ENCODE data around the gene NPIPB2.
"Not testable (repeated sequence)": the region's sequence is repeated elsewhere in the genome, so short reads cannot be mapped to it uniquely, and the experiment has no call there.

The NPIPB2 gene

DNA sequence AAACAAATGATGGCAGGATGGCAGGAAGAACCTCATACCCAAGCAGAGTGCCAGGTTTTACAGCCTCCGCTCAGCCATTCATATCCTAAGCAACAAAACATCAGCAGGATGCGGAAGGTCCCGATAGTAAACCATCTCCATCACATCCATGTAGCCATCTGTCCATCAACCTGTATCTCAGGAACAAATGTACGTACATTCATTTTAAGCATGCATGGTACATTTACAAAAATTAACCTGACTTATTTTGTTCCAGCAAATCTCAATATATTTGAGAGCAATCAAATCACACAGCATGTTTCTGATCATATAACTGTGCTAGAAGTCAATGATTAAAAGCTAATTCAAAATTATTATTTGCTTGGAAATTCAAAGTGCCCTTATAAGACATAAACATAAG lies at the start of gene NPIPB2:
TSS of gene NPIPB2 (minus strand) at position 101 of the 400 bp plus-strand sequence. CDS start at position 101, 0 bp downstream.
- not testable (repeated sequence) for DNase-seq (ENCODE audit: low read depth)

GRCh38 chr16:11990702-11991390 lies 49.0 kb upstream of the NPIPB2 start:
- DNase-seq (ENCODE audit: low read depth) = no peak

DNA sequence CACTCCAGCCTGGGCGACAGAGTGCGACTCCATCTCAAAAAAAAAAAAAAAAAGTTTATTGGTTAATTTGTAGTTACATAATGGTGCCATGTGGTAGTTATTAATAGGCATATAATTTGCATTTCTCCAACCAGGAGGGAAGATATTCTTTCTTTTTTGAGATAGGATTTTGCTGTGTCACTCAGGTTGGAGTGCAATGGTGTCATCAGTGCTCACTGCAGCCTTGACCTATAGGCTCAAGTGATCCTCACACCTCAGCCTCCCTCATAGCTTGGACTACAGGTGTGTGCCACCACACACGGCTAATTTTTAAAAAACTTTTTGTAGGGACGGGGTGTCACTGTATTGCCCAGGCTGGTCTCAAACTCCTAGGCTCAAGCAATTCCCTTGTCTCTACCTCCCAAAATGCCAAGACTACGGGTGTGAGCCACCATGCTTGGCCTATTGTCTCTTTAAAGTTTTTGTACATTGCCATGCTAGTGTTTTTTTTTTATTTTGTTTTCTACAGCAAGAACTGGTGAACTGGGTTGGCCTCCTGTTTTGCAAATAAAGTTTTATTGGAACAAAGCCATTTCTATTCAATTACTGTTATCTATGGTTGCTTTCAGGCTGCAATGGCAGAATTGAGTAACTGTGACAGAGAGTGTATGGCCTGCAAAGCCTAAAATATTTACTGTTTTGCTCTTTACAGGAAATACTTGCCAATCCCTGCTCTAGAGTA lies 46.6 kb upstream of the NPIPB2 start:
- DNase-seq (ENCODE audit: low read depth) = no peak

DNA sequence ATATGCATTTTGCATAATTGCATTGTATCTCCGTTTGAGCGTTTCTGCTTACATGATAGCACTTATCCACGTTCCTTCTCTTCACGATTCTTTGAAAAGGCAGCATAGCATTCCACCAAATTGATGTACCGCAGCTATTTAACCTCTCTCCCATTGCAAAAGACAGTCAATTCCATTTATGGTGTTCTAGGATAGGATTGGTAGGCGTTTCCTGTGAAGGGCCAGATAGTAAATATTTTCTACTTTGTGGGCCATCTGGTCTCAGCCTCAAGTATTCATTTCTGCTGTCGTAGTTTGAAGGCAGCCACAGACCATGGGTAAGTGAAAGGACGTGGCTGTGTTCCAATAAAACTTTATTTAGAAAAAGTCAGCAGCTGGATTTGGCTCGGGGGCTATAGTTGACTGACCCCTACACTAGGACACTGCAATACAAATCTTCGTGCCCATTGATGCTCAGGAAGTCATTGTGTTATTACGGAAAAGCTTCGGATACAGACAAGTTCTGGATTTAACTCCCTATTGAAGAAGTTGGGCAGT lies 44.7 kb upstream of the NPIPB2 start:
- no peak for DNase-seq (ENCODE audit: low read depth)

- no peak for DNase-seq (ENCODE audit: low read depth)
These were observed 43.4 kb upstream of the NPIPB2 start for GRCh38 chr16:11985250-11985649.

- no peak for DNase-seq (ENCODE audit: low read depth)
These were observed 38.4 kb upstream of the NPIPB2 start for GRCh38 chr16:11980136-11980844.

DNA sequence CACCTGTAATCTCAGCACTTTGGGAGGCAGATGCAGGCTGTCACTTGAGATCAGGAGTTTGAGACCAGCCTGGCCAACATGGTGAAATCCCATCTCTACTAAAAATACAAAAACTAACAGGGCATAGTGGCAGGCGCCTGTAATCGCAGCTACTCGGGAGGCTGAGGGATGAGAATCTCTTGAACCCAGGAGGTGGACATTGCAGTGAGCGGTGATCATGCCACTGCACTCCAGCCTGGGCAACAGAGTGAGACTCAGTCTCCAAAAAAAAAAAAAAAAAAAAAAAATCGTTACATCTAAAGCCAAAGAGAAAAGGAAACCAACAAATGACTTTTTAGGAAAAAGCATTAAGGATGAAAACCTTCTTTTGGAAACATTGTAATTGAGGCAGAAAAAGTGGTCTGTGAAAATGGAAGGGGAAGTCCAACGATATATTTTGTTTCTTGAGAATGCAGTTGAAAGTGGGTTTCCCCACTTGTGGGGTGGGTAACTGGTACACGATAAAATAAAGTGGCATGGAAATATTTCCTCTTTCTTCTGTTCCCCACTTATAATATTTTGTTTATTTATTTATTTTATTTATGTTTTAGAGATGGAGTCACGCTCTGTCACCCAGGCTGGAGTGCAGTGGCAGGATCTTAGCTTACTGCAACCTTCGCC lies 37.3 kb upstream of the NPIPB2 start:
- no peak for DNase-seq (ENCODE audit: low read depth)

DNA sequence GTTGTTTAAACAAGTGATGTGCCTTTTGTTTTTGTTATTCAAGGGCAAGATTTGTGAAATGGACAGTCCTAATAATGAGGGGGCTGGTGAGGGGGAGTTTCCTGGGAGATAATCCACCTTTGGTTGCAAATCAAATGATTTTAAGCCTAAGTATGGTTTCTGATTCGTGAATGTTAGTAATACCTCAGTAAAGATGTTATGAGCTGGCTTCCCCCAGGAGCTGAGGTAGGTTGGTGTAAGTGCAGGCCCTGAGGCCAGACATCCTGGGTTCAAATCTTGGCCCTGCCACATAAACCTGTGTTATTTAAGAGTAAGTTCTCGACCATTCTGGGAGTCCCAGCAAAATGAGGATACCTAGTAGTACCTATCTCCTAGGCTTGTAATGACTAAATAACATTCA lies 36.2 kb upstream of the NPIPB2 start:
- no peak for DNase-seq (ENCODE audit: low read depth)

- no peak for DNase-seq (ENCODE audit: low read depth)
These were observed 35.7 kb upstream of the NPIPB2 start for GRCh38 chr16:11977376-11978041.

GRCh38 chr16:11976850-11977375 lies 35.1 kb upstream of the NPIPB2 start:
- no peak for DNase-seq (ENCODE audit: low read depth)

DNA sequence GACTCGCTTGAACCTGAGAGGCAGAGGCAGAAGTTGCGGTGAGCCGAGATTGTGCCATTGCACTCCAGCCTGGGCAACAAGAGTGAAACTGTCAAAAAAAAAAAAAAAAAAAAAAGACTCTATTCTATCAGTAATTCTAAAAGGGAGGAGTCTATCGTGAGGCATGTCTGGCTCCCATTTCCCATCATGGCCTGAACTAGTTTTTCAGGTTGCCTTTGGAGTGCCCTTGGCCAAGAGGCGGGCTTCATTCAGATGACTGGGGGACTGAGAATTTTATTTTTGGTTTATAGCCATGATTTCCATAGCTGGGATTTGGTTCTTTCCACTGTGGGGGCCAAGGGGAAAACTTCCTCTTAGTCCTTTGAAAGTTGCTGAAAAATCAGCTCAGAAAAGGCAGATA lies 31.2 kb upstream of the NPIPB2 start:
- no peak for DNase-seq (ENCODE audit: low read depth)

GRCh38 chr16:11972128-11972527 lies 30.3 kb upstream of the NPIPB2 start:
- no peak for DNase-seq (ENCODE audit: low read depth)

DNA sequence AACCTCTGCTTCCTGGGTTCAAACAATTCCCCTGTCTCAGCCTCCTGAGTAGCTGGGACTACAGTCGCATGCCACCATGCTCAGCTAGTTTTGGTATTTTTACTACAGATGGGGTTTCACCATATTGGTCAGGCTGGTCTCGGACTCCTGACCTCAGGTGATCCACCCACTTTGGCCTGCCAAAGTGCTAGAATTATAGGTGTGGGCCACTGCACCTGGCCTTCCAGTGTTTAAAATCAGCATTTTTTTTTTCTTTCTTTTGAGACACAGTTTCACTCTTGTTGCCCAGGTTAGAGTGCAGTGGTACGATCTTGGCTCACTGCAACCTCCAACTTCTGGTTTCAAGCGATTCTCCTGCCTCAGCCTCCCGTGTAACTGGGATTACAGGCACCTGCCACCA lies 28.4 kb upstream of the NPIPB2 start:
- not testable (repeated sequence) for DNase-seq (ENCODE audit: low read depth)

DNA sequence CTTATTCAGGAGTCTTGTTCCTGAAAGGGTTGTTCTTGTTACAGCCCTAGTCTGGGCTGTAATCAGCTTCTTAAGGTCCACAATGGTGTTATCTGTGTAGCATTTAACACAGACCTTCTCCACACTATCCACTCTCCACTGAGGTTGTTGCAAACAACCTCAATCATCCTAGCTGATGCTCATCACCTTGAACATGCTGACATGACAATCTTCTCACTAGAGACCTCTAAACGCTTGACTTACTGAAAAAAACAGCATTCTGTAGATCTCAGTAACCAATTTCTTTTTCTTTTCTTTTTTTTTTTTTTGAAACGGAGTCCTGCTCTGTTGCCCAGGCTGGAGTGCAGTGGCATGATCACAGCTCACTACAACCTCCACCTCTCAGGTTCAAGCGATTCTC lies 26.7 kb upstream of the NPIPB2 start:
- no peak for DNase-seq (ENCODE audit: low read depth)

DNA sequence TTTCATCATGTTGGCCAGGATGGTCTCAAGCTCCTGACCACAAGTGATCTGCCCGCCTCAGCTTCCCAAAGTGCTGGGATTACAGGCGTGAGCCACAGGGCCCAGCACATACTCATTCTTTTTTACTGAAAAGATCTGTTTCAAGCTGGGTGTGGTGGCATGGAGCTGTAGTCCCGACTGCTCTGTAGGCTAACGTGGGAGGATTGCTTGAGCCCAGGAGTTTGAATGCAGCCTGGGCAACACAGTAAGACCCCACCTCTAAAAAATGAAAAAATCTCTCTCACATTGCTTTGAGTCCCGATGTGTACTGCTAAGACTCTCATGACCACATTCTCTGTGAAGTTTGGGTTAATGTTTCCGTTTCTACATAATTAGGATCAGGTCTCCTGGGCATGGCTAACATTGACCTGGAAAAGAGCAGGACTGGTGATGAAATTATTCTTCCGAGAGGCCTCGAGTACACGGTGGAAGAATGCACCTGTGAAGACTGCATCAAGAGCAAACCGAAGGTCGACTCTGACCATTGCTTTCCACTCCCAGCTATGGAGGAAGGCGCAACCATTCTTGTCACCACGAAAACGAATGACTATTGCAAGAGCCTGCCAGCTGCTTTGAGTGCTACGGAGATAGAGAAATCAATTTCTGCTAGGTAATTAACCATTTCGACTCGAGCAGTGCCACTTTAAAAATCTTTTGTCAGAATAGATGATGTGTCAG lies 25.5 kb upstream of the NPIPB2 start:
- no peak for DNase-seq (ENCODE audit: low read depth)

- DNase-seq (ENCODE audit: low read depth) = no peak
These were observed 24.3 kb upstream of the NPIPB2 start for GRCh38 chr16:11966173-11966572.

- DNase-seq (ENCODE audit: low read depth) = no peak
These were observed 23.1 kb upstream of the NPIPB2 start, which contains the start of gene TNFRSF17 for GRCh38 chr16:11964761-11965551. TNFRSF17 (plus strand) TSS chr16:11965210; CDS start chr16:11965325, 115 bp downstream.

- no peak for DNase-seq (ENCODE audit: low read depth)
These were observed 21.9 kb upstream of the NPIPB2 start for GRCh38 chr16:11963706-11964105.

DNA sequence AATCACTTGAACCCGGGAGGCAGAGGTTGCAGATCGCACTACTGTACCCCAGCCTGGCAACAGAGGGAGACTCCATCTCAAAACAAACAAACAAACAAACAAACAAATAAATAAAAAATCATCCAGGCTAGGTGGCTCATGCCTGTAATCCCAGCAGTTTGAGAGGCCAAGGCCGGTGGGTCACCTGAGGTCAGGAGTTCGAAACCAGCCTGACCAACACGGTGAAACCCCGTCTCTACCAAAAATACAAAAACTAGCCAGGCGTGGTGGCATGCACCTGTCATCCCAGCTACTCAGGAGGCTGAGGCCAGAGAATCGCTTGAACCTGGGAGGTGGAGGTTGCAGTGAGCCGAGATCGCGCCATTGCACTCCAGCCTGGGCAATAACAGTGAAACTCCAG lies 21.1 kb upstream of the NPIPB2 start:
- DNase-seq (ENCODE audit: low read depth) = not testable (repeated sequence)

- not testable (repeated sequence) for DNase-seq (ENCODE audit: low read depth)
These were observed 20.6 kb upstream of the NPIPB2 start for GRCh38 chr16:11962457-11962856.
